ENCODE data around the gene CCDC8. TPM values are rescaled to one million over a fixed set of nuclear protein-coding genes. Genes with fewer than 3 reads are reported as not detected.

The CCDC8 gene
- total and polyA plus RNA-seq, 12 donors = 6.3 to 74.0 (median 34.4) TPM

DNA sequence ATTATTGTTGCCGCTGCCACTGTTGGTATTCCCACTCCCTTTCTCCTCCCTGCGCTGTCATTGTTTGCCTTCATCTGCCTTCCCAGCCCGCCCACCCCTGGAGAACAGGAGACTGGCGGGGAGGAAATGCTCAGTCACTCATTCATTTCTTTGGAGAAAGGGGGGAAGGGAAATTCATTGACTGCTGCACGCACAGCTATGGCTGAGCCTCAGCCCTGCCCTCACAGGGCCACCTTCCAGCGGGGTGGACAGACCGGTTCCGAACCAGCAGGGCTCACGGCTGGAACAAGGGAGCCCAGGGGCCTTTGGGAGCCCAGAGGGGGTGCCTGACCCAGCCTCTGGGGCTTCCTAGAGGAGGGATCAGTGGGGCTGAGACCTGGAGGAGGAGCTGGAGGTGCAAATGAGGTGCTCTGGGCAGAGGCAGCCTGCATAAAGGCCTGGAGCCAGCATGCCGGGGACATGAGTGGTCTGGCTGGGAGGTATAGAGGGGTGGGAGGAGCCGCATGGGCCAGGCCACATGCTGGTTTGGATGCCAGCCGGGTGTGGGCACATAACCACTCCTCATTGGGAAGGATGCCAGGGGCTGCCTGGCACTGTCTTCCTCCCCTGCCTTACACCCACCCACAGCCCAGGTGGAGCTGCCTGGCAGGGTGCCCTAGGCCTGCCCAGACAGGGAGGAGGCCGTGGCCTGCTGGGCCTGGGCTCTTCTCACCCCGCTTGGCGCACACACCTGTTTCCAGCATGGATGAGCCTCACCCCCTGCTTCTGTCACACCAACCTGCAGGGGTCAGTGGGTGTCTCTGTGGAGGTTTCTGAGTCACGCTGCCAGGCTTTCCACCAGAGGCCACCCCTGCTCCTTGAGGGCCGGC lies 39.6 kb downstream of the CCDC8 start:
- H3K4me3 ChIP-seq = no peak overlapping the region
- H3K36me3 ChIP-seq (replicated peaks in 1 of 2) = peaks cover 0 to 29% of the 10 kb centered on the region in 2 donors
- intact Hi-C loops (cut with DNase I) = loop anchor here in 1 of 2 donors (10.0 kb wide), 1 partner anchor 89 kb away; no protein-coding TSS in a partner anchor
- peak in 6 of 7 donors; percentile 49 to 78 (median 72) for DNase-seq
- TF ChIP-seq, protein P1, sequence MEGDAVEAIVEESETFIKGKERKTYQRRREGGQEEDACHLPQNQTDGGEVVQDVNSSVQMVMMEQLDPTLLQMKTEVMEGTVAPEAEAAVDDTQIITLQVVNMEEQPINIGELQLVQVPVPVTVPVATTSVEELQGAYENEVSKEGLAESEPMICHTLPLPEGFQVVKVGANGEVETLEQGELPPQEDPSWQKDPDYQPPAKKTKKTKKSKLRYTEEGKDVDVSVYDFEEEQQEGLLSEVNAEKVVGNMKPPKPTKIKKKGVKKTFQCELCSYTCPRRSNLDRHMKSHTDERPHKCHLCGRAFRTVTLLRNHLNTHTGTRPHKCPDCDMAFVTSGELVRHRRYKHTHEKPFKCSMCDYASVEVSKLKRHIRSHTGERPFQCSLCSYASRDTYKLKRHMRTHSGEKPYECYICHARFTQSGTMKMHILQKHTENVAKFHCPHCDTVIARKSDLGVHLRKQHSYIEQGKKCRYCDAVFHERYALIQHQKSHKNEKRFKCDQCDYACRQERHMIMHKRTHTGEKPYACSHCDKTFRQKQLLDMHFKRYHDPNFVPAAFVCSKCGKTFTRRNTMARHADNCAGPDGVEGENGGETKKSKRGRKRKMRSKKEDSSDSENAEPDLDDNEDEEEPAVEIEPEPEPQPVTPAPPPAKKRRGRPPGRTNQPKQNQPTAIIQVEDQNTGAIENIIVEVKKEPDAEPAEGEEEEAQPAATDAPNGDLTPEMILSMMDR (IDR thresholded peaks at IDR 0.05) = no peak
- no peak for TF ChIP-seq POLR2A (IDR thresholded peaks at IDR 0.05)
- no peaks in the 10 kb centered on the region for H3K27me3 ChIP-seq
- 58 to 78% (median 68%) methylated on average over 6 to 17 of the region's 17 CpGs for WGBS, 4 donors
- no peaks in the 10 kb centered on the region for H3K9me3 ChIP-seq (replicated peaks in 1 of 3)
- peaks cover 12 to 42% of the 10 kb centered on the region in 2 donors for H3K4me1 ChIP-seq (replicated peaks in 1 of 2)
- peak overlapping the region in 3 of 5 donors; percentile 29 to 75 (median 65) for H3K27ac ChIP-seq

DNA sequence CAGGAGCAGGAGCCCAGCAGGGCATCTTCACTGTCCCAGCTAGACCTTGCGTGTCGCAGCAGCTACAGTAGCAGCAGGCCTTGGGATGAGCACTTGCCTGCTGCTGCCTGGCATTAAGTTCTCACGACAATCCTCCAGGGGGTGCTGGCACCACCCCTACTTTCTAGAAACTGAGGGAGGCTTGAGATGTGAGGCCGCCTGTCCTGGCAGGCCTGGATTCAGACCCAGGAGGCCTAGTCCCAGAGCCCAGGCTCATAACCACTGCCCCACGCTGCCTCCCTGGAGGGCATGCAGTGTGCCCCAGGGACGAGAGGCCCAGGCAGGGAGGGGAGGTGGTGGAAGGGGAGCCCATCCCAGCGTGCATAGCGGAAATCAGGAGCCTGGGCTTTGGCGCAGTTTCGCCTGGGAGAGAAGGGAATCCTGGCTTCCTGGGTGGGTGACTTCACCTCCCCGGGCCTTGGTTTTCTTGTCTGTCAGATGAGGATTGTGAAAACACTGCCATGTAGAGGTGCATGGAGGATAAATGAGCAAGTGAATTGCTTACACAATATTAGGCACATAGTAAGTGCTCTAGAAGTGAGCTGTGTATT lies 40.4 kb downstream of the CCDC8 start:
- Histone ChIP-seq H3K4me1 (replicated peaks in 1 of 2) (peaks cover 12 to 35% of the 10 kb centered on the region in 2 donors), H3K27me3 (no peaks in the 10 kb centered on the region), H3K27ac (peak overlapping the region in 3 of 5 donors; percentile 29 to 75 (median 65)), H3K4me3 (no peak overlapping the region), H3K9me3 (replicated peaks in 1 of 3) (no peaks in the 10 kb centered on the region), H3K36me3 (replicated peaks in 1 of 2) (peaks cover 0 to 27% of the 10 kb centered on the region in 2 donors)
- DNase-seq = peak in 5 of 7 donors; percentile 40 to 60 (median 55)
- 58 to 69% (median 60%) methylated on average over 7 to 11 of the region's 11 CpGs for WGBS, 4 donors
- intact Hi-C loops (cut with DNase I) = loop anchor here in 1 of 2 donors (10.0 kb wide), 1 partner anchor 88 kb away; no protein-coding TSS in a partner anchor
- TF ChIP-seq, protein P1 (IDR thresholded peaks at IDR 0.05) = peak in 4 of 6 experiments; percentile 17 to 28 (median 20)
- TF ChIP-seq POLR2A (IDR thresholded peaks at IDR 0.05) = no peak

DNA sequence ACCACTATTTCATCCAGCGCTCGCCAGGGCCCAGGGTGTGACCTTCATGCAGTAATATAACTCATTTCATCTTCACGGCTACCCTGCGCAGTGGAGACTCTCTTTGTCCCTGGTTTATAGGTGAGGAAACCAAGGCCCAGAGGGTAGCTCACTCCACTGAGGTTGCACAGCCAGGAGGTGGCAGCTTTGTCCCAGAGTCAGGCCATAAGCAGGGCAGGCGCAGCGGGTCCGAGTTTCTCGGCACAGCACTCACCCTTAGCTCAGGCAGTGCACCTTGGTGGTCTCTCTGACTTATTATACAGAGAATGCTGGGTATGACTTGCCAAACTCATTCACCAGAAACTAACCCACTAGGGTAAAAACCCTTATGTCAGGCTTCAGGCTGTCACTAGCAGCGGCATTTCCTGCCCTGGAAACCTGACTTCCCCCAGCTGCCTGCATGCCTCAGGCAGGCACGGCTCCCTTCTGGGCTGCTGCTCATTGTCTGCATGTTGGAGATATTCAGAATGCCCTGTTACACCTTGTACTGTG lies 41.9 kb downstream of the CCDC8 start:
- no peak overlapping the region for H3K4me3 ChIP-seq
- TF ChIP-seq POLR2A (IDR thresholded peaks at IDR 0.05) = no peak
- TF ChIP-seq, protein P1 (IDR thresholded peaks at IDR 0.05) = no peak
- H3K9me3 ChIP-seq (replicated peaks in 1 of 3) = no peaks in the 10 kb centered on the region
- DNase-seq = peak in 4 of 7 donors; percentile 26 to 54 (median 30)
- peaks cover 0 to 13% of the 10 kb centered on the region in 2 donors for H3K36me3 ChIP-seq (replicated peaks in 1 of 2)
- 67 to 94% (median 70%) methylated on average over 2 to 10 of the region's 10 CpGs for WGBS, 4 donors
- H3K27ac ChIP-seq = peak overlapping the region in 2 of 5 donors; percentile 3 to 47
- peaks cover 12 to 30% of the 10 kb centered on the region in 2 donors for H3K4me1 ChIP-seq (replicated peaks in 1 of 2)
- intact Hi-C loops (cut with DNase I) = loop anchor here in 1 of 2 donors (10.0 kb wide), 1 partner anchor 87 kb away; no protein-coding TSS in a partner anchor
- no peaks in the 10 kb centered on the region for H3K27me3 ChIP-seq

DNA sequence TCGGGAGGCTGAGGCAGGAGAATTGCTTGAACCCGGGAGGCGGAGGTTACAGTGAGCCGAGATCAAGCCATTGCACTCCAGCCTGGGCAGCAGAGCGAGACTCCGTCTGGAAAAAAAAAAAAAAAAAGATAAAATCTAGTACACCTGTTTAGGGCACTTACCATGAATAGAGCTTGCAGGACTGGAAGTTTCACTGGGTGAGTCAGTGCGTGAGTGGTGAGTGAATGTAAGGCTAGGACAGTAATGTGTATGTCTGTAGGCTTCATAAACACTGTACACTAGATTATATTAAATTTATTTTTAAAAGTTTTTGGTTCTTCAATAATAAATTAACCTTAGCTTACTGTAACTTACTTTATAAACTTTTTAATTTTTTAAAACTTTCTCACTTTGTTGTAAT lies 43.5 kb downstream of the CCDC8 start:
- intact Hi-C loops (cut with DNase I) = loop anchor here in 1 of 2 donors (10.0 kb wide), 1 partner anchor 85 kb away; no protein-coding TSS in a partner anchor
- Histone ChIP-seq H3K36me3 (replicated peaks in 1 of 2) (peaks cover 0 to 14% of the 10 kb centered on the region in 2 donors), H3K9me3 (replicated peaks in 1 of 3) (no peaks in the 10 kb centered on the region), H3K27ac (no peak overlapping the region), H3K4me3 (no peak overlapping the region), H3K27me3 (no peaks in the 10 kb centered on the region), H3K4me1 (replicated peaks in 1 of 2) (peaks cover 12 to 30% of the 10 kb centered on the region in 2 donors)
- WGBS, 4 donors = 86 to 96% (median 93%) methylated on average over 4 to 7 of the region's 7 CpGs
- no peak for TF ChIP-seq POLR2A (IDR thresholded peaks at IDR 0.05)
- TF ChIP-seq, protein P1 (IDR thresholded peaks at IDR 0.05) = no peak
- DNase-seq = peak in 4 of 7 donors; percentile 4 to 35 (median 7)
